NCI-H82 (cell line): ENCODE measurements around the gene RITA1.

Experiments used
- DNase-seq: peaks from one replicate; lab custom pipeline; 2025; lab: John Stamatoyannopoulos, UW

RITA1 gene

GRCh38 chr12:113228394-113229028, 43.0 kb downstream of the RITA1 start:
- DNase-seq, result no peak

DNA sequence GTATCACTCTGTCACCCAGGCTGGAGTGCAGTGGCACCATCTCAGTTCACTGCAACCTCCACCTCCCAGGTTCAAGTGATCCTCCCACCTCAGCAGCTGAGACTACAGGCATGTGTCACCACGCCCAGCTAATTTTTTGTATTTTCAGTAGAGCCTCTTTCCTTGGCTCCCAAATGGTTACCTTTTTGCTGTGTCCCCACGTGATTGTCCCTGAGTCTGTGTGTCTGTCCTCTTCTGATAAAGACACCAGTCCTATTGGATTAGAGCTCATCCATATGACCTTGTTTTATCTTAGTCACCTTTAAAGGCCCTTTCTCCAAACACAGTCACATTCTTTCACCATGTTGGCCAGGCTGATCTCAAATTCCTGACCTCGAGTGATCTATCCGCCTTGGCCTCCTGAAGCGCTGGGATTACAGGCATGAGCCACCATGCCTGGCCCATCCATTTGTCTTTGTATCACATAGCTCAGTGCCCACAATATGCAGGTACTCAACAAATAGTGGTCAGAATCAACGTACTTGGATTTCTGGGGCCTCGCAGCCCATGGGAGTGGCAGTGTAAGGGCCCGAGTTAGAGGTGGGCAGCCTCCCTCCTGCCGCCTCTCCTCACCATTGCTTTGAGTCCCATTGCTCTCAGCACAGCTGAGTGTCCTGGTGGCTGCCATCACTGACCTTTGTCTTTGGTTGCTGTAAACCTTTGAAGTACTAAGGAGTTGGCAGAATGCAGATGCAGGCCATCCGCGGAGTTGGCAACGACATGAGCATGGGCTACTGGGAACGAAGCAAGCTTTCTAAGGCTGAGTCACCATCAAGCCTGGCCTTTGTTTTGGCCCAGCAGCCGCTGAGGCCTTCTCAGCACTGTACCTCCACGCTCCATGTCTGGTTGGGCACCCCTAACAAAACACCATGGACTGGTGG, 45.1 kb downstream of the RITA1 start:
- no peak for DNase-seq

DNA sequence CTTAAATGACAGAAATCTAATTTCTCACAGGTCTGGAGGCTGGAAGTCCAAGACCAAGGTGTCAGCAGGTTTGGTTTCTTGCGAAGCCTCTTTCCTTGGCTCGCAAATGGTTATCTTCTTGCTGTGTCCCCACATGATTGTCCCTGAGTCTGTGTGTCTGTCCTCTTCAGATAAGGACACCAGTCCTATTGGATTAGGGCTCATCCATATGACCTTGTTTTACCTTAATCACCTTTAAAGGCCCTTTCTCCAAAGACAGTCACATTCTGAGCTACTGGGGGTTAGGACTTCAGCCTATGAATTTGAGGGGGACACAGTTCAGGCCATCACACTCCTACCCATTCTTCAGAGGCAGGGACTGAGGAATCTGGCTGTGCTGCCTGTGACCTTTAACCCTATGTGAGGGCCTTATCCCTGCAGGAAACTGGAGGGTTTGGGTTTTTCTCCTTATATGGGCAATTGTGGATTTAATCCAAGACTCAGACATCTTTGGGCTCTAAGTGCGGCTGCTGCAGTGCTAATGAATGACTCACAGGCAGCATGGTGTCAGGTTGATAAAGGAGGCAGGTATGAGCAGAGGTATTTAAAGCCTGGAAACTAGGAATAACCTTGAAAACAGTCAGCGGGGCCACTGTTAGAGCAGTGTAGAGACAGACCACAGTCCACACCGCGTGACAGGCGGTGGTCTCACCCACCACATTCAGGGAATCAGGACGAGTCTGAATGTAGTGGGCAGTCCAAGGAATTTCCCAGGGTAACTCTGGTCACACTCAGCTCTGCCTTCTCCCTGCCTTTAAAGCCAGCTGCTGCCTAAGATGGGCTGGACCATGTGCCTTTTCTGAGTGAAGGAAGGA, 45.9 kb downstream of the RITA1 start:
- no peak for DNase-seq

GRCh38 chr12:113232089-113232839, 46.7 kb downstream of the RITA1 start:
- DNase-seq, result no peak

GRCh38 chr12:113232840-113233585, 47.5 kb downstream of the RITA1 start:
- DNase-seq, result no peak

DNA sequence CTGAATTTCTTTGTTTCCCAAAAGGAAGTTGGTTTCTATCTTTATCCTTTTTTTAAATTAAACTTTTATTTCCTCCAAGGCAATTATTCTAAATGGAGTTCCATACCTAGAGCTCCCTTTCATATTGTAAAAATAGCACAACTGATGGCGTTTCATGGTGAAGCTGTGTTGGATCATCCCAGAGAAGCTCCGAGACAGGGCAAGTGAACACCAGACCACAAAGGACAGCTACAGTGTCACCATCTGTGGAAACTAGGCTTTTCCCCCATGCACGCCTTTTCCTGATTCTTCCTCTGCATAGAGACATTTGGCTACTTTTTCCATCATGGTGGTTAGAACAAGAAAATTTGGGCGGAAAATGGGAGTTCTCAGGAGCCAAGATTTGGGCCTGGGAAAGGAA, 48.4 kb downstream of the RITA1 start:
- DNase-seq, result no peak

GRCh38 chr12:113234483-113234882, 49.0 kb downstream of the RITA1 start:
- no peak for DNase-seq

DNA sequence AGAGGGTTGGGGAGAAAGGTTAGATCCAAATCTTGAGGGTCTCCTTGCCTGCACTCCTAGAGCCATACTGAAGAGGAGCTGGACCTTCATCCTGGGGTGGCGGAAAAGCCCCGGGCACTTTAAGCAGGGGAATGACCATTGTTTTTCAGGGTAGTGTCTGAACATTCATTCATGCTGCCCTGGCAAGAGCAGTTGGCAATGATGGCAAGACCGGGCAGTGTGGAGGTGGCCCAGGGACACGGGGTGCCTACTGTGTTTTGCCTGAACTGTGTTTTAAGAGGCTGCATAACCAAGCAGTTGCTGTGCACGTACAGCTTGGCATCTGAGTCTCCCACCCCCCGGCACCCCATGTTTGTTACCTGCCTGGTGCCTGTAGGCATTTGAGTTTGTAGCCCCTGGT, 50.5 kb downstream of the RITA1 start:
- no peak for DNase-seq

GRCh38 chr12:113236539-113237399, 51.2 kb downstream of the RITA1 start:
- DNase-seq, result no peak

DNA sequence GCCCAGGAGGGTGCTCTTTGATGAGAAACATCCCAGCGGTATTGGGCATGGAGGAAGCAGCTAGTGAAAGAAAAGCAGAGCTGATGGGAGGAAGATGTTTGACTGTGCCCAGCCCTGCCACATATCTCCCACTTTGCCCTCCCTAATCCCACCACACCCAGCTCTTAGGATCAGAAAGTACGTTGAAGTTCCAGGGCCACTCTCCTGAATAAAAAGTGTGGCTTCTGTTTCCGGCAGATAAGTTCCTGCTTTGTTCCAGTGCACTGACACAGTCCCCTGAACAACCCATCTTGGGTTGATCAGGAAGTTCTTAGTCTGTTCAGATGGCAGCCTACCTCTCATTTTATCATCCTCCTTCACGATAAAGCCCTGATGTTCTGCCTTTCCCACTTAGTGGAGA, 52.2 kb downstream of the RITA1 start:
- DNase-seq, result no peak

GRCh38 chr12:113238309-113238708, 52.8 kb downstream of the RITA1 start:
- DNase-seq, result no peak

GRCh38 chr12:113239288-113239771, 53.8 kb downstream of the RITA1 start:
- no peak for DNase-seq

- DNase-seq, result no peak
Observed at GRCh38 chr12:113239811-113240331, 54.4 kb downstream of the RITA1 start.

GRCh38 chr12:113240395-113240794, 54.9 kb downstream of the RITA1 start:
- DNase-seq, result no peak

DNA sequence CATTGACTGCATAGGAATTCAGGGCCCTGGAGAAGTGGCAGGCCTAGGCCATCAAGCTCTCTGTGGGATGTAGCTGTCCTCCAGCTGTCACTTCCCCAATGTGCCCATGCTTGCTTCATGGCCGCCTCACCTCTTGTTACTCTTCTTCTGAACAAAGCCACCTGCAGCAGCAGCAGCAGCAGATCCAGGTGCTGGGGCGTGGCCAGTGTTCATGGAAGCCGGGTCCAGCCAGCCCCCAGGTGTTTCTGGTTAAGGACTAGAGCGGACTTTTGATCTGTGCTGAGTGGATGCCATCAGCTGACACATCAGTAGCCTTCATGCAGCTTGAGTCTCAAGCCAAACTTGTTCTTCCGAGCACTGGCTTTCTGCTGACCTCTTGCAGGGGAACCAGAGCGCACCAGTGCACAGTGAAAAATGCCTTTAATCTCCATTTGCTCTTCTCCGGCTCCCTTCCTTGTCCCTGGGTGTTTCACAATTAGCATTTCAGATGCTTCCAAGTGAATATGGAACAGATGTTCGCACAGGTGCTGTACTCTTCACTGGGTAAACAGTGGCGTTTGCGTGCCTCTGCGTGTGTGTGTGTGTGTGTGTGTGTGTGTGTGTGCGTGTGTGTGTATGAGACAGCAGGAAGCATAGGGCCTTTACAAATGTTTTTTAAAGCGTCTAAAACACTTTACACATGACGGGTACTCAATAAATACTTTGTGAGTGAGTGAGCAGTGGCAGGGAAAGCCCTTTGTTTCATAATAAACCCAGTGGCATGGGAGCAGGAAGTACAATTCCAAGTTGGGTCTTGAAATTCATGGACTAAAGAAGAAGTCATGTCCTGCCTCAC, 55.9 kb downstream of the RITA1 start:
- peak; percentile 83 for DNase-seq
